Measurements from ENCODE around the gene MYOCD.

- TF ChIP-seq POLR2A (IDR thresholded peaks at IDR 0.05) (no peak), CTCF (IDR thresholded peaks at IDR 0.05) (no peak), POLR2AphosphoS5 (IDR thresholded peaks at IDR 0.05) (no peak)
Observed at GRCh38 chr17:12665263-12666210, at the start of gene MYOCD.
